Endodermal cell (in vitro differentiated cells): Measurements from ENCODE around the gene LRRC28. TPM values are rescaled to one million over a fixed set of nuclear protein-coding genes. Genes with fewer than 3 reads are reported as not detected.

ENCODE experiments used
- DNase-seq: peaks from one replicate; pipeline ENCODE4 v3.0.0-alpha.2; 2017
- H3K27ac ChIP-seq: 2 replicates; pipeline ENCODE4 v1.5.1; 2013; ENCODE audit warnings: mild to moderate bottlenecking, low read depth, low read length, moderate library complexity
- H3K27me3 ChIP-seq: 2 replicates; pipeline ENCODE4 v1.6.1; 2013; ENCODE audit warnings: mild to moderate bottlenecking, low read length, moderate library complexity; ENCODE audit not compliant: insufficient read depth, control insufficient read depth, poor library complexity, severe bottlenecking
- H3K36me3 ChIP-seq: 2 replicates; pipeline ENCODE4 v1.7.0; 2013; ENCODE audit warnings: mild to moderate bottlenecking, low read length, moderate library complexity; ENCODE audit not compliant: control insufficient read depth, insufficient read depth
- H3K4me1 ChIP-seq: one replicate; pipeline ENCODE4 v1.7.0; 2013; ENCODE audit warnings: low read length; ENCODE audit not compliant: control insufficient read depth, insufficient read depth
- H3K4me3 ChIP-seq: 2 replicates; pipeline ENCODE4 v1.5.1; 2013; ENCODE audit warnings: mild to moderate bottlenecking, low read length, moderate library complexity
- H3K9ac ChIP-seq: 2 replicates; pipeline ENCODE4 v1.6.1; 2013; ENCODE audit warnings: mild to moderate bottlenecking, low read length, moderate library complexity; ENCODE audit not compliant: poor library complexity, severe bottlenecking; ENCODE audit errors: extremely low read depth
- H3K9me3 ChIP-seq: 2 replicates; pipeline ENCODE4 v1.6.1; 2013; ENCODE audit warnings: mild to moderate bottlenecking, low read length, moderate library complexity; ENCODE audit not compliant: control insufficient read depth
- H3K27ac Mint-ChIP-seq: 2 replicates; pipeline ENCODE4 v1.8.0; 2020; ENCODE audit warnings: mixed read lengths
- H3K27me3 Mint-ChIP-seq: 2 replicates; pipeline ENCODE4 v1.8.0; 2021; ENCODE audit warnings: mild to moderate bottlenecking, mixed read lengths; ENCODE audit not compliant: insufficient read depth
- H3K36me3 Mint-ChIP-seq: 2 replicates; pipeline ENCODE4 v1.8.0; 2020; ENCODE audit warnings: low read depth, mixed read lengths
- H3K4me1 Mint-ChIP-seq: 2 replicates; pipeline ENCODE4 v1.8.0; 2020; ENCODE audit warnings: mixed read lengths
- H3K4me3 Mint-ChIP-seq: 2 replicates; pipeline ENCODE4 v1.8.0; 2020; ENCODE audit warnings: mild to moderate bottlenecking, moderate library complexity, mixed read lengths
- H3K9me3 Mint-ChIP-seq: 2 replicates; pipeline ENCODE4 v1.8.0; 2020; ENCODE audit warnings: mild to moderate bottlenecking, mixed read lengths
- WGBS, 2 experiments: methylation state at CpG; one replicate each; pipeline versions ENCODE4 v1.1.5 to v1.1.7; 2013; ENCODE audit warnings: missing lambda C conversion rate in 2 of 2, mixed read lengths in 1 of 2; ENCODE audit not compliant: insufficient coverage in 1 of 2, insufficient read length in 1 of 2; 5-methylcytosine and 5-hydroxymethylcytosine counted together
- total RNA-seq, 2 donors: library from RNA; stranded (reverse); fragmentation: NEBNext Ultra II Directional in 1 of 2; extraction: Animal tissue kit (Norgen Biotek cat#: 25700) in 1 of 2; gene quantifications; 2 replicates in 1 of 2; 3 replicates in 1 of 2; pipeline ENCODE4 v1.2.1, GENCODE V29; 2021
- TF ChIP-seq, protein P1 (sequence below): fragments of 200-600 bp; sonication (generic); conservative IDR thresholded peaks from 2 replicates; pipeline ENCODE4 v1.5.0; 2021; ENCODE audit warnings: antibody characterized with exemption, mild to moderate bottlenecking

The LRRC28 gene
- total RNA-seq, 2 donors from 2014 or later: 26.1 to 35.5 TPM

DNA sequence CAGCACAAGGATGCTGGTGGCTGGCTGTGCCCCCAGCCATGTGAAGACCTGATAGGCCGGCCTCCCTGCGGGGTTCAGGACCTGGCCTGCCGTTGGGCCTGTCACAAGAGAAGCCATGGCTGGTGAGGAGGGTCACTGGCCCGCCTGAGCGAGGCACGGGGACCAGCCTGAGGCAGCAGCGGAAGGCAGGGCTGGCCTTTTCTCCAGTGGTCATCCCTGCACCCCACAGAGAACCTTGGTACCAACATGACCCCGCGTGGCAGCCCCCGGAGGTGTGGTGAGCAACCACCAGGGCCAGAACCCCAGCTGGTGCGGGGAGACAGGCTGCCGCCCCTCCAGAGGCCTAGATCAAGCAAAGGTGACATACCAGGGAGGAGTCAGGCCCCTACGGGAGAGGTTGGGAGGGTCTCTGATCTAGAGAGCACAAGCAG is 180.4 kb downstream of the LRRC28 start:
- H3K27me3 Mint-ChIP-seq: no peaks in the 10 kb centered on the region
- Histone ChIP-seq H3K36me3 (no peaks in the 10 kb centered on the region), H3K27me3 (no peaks in the 10 kb centered on the region), H3K27ac (no peak overlapping the region), H3K9me3 (no peaks in the 10 kb centered on the region), H3K4me1 (no peaks in the 10 kb centered on the region), H3K9ac (no peak overlapping the region), H3K4me3 (no peak overlapping the region)
- no peaks in the 10 kb centered on the region for H3K36me3 Mint-ChIP-seq
- TF ChIP-seq, protein P1, sequence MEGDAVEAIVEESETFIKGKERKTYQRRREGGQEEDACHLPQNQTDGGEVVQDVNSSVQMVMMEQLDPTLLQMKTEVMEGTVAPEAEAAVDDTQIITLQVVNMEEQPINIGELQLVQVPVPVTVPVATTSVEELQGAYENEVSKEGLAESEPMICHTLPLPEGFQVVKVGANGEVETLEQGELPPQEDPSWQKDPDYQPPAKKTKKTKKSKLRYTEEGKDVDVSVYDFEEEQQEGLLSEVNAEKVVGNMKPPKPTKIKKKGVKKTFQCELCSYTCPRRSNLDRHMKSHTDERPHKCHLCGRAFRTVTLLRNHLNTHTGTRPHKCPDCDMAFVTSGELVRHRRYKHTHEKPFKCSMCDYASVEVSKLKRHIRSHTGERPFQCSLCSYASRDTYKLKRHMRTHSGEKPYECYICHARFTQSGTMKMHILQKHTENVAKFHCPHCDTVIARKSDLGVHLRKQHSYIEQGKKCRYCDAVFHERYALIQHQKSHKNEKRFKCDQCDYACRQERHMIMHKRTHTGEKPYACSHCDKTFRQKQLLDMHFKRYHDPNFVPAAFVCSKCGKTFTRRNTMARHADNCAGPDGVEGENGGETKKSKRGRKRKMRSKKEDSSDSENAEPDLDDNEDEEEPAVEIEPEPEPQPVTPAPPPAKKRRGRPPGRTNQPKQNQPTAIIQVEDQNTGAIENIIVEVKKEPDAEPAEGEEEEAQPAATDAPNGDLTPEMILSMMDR: no peak
- WGBS, 2 experiments: 89 to 93% methylated on average over 6 to 13 of the region's 13 CpGs
- H3K4me1 Mint-ChIP-seq: no peaks in the 10 kb centered on the region
- no peak for DNase-seq
- H3K9me3 Mint-ChIP-seq: no peaks in the 10 kb centered on the region
- H3K4me3 Mint-ChIP-seq: no peak overlapping the region
- no peak overlapping the region for H3K27ac Mint-ChIP-seq

DNA sequence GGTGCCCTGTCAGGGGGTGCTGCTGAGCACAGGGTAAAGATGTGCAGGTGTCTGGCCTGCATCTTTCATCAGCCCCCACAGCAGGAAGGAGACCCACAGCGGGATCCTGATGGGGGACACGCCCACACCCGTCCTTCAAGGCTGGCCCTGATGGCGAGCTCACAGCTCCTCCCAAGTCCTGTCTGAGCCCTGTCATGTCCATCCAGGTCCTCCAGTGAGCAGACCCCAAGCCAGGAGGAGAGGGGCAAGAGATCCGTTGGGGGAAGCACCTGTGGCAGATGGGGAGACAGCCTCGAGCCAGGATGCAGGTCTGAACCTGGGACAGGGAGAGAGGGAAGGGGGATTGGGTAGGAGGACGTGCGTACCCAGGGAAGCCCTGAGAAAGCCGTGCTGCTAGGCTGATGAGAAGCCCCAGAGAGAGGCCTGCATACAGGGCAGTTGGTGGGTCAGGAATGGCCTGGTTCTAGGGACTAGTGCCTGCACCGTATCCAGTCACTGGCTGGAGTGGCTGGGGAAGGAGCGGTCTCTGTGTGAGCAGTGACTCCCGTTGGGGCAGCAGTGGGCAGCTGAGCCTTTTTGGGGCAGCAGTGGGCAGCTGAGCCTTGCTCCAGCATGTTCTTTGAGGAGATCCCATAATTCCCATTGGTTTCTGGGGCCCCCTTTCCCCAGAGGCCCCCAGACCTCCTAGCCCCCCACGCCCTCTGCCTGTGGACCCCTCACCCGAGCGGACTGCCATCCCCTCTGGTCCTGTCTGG is 181.2 kb downstream of the LRRC28 start:
- DNase-seq: no peak
- WGBS, 2 experiments: 86 to 93% methylated on average over 5 to 15 of the region's 15 CpGs

DNA sequence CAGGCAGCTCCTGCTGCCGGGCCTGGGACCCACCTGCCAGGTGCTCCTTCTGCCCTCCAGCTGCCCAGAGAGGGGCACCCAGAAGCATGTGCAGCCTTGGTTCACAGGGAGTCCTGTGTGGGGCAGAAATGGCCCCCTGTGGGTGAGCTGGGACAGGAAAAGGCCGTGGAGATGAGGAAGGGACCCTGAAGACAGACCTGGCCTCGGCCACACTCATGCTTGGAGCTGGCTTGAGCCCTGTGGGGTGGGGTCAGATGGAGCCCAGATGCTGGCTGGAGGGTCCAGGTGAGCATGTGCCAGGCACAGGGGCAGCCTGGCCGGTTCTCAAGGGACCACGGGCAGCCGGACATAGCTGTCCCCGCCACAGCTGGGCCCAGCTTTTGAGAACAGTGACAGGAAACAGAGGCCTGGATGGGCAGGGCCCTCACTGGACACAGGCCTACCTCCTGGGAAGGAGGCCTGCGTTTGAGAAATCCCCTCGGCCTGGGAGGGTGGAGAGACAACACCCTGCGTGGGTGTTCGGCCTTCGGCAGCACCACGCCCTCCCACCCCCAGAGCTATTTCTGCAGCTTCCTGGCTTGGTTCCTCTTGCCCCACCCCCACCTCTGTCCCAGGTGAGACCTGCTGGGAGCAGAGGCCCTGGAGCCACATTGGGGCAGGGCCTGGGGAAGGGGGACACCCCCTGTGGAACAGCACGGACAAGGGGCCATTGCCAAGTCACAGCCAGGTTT is 181.9 kb downstream of the LRRC28 start:
- H3K9ac ChIP-seq: no peak overlapping the region

More for the DNA sequence above, 181.2 kb downstream of the LRRC28 start:
- Mint-ChIP-seq H3K36me3 (no peaks in the 10 kb centered on the region), H3K4me1 (no peaks in the 10 kb centered on the region), H3K27ac (no peak overlapping the region), H3K27me3 (no peaks in the 10 kb centered on the region), H3K4me3 (no peak overlapping the region), H3K9me3 (no peaks in the 10 kb centered on the region)
- no peak overlapping the region for H3K4me3 ChIP-seq
- TF ChIP-seq, protein P1: no peak
- no peak overlapping the region for H3K27ac ChIP-seq
- H3K36me3 ChIP-seq: no peaks in the 10 kb centered on the region
- H3K9ac ChIP-seq: no peak overlapping the region
- H3K4me1 ChIP-seq: no peaks in the 10 kb centered on the region
- no peaks in the 10 kb centered on the region for H3K27me3 ChIP-seq
- no peaks in the 10 kb centered on the region for H3K9me3 ChIP-seq

More for the DNA sequence above, 181.9 kb downstream of the LRRC28 start:
- Histone ChIP-seq H3K4me1 (no peaks in the 10 kb centered on the region), H3K9me3 (no peaks in the 10 kb centered on the region), H3K4me3 (no peak overlapping the region), H3K36me3 (no peaks in the 10 kb centered on the region), H3K27me3 (no peaks in the 10 kb centered on the region), H3K27ac (no peak overlapping the region)
- no peak for DNase-seq
- WGBS, 2 experiments: 85% methylated on average over 4 to 14 of the region's 14 CpGs
- Mint-ChIP-seq H3K27me3 (no peaks in the 10 kb centered on the region), H3K9me3 (no peaks in the 10 kb centered on the region), H3K27ac (no peak overlapping the region), H3K4me1 (no peaks in the 10 kb centered on the region), H3K4me3 (no peak overlapping the region), H3K36me3 (no peaks in the 10 kb centered on the region)
- TF ChIP-seq, protein P1: no peak
